Activated CD8-positive, alpha-beta memory T cell treated with anti-CD3 and anti-CD28 coated beads, Interleukin-2, amount 50 U/mL, for 1 hour (primary cell): ENCODE data around the gene MEGF6.

Experiments
- DNase-seq: peaks from one replicate; pipeline ENCODE4 v3.0.0-alpha.2; 2020; ENCODE audit errors: extremely low read depth

Gene MEGF6

DNA sequence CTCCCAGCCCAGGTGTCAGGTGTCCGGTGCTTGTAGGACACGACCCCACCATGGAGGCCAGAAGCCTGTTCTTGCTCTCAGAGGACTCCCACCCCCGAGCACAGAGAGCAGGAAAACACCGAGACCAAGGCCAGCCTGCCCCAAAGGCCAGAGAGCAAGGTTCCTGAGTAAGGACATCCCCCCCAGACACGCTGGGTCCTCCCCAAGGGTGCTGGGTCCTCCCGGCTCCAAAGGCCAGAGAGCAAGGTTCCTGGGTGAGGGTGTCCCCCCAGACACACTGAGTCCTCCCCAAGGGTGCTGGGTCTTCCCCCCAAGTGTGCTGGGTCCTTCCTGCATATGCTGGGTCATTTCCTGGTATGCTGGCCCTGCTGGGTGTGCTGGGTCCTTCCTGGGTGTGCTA is 40.0 kb downstream of the MEGF6 start:
- DNase-seq: no peak

DNA sequence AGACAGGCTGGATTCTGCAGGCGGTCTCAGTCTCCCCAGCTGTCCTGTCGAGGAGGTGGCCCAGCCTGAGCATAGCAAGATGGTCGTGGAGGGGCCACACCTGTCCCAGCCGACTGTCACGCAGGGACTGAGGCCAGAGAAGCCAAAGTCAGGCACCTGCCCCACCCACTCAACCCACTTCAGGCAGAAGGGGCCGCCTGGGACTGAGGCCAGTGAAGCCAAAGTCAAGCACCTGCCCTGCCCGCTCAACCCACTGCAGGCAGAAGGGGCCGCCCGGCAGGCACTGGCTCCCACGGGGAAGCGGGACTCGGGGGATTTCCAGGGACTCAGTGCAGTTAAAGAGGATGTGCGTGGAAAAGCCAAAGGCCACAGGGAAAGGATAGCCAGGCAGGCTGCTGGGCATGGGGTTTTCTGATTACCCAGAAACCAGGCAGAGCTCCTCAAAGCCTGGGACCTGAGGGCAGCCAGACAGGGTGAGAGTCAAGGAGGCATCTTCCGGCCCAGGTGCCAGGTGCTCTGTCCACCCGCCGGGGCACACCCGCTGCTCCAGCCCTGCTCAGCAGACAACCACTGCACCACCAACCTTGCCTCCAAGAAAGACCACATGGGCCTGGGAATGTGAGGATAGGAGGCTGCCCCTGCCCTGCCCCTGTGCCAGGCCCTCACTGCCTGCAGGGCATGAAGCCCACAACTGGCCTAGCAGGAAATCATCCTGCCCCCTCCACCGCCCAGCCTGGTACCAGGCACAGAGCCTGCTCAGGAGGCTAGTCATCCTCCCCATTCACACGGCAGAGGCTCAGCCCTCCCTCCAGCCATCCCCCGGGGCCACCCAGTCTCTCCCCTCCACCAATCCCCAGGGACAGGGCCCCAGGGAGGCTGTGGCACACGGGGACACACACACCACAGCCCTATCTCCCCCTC is 41.0 kb downstream of the MEGF6 start:
- no peak for DNase-seq

DNA sequence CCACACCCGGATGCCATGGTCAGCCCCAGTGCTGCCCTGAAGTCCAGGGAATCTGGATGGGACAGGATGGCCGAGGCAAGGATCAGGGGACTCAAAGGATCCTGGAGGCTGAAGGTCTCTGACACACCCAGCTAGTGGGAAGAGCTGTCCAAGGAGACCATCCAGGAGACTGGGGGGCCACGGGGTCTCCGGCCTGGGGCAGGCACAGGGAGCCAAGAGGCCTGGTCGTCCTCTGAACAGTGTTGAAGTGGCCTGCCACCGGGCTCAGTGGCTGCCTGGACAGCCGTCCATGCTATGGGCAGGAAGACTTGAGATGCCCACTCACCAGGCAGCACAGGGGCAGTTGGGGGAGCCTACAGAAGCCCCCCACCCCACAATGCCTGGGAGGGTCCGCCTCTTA is 41.9 kb downstream of the MEGF6 start:
- DNase-seq: no peak

DNA sequence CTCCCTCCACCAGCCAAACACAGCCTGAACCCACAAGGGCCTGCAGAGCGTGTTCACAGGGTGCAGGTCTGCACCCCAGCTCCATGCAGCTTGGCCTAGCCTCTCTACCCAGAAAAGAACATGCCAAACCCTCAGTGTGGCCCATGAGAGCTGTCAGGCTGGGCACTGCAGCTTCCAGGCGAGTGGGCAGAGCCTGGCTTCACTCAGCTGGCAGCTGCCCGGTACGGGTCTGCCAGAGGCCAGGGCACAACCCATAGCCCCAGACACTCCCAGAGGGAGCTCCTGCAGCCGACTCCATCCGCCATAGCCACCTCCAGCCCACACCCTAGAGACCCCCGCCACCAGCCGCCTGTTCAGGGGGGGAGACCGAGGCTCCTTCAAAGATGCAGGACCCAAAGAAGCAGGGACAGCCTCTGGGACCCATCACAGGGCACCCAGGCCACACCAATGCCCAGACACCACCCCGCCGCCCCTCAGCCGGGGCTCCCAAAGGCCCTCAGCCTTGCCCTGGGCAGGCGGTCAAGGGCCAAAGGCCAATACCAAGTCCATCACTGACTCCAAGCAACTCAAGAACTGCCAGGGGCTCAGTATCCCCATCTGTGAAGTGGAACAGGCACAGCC is 42.4 kb downstream of the MEGF6 start:
- no peak for DNase-seq

DNA sequence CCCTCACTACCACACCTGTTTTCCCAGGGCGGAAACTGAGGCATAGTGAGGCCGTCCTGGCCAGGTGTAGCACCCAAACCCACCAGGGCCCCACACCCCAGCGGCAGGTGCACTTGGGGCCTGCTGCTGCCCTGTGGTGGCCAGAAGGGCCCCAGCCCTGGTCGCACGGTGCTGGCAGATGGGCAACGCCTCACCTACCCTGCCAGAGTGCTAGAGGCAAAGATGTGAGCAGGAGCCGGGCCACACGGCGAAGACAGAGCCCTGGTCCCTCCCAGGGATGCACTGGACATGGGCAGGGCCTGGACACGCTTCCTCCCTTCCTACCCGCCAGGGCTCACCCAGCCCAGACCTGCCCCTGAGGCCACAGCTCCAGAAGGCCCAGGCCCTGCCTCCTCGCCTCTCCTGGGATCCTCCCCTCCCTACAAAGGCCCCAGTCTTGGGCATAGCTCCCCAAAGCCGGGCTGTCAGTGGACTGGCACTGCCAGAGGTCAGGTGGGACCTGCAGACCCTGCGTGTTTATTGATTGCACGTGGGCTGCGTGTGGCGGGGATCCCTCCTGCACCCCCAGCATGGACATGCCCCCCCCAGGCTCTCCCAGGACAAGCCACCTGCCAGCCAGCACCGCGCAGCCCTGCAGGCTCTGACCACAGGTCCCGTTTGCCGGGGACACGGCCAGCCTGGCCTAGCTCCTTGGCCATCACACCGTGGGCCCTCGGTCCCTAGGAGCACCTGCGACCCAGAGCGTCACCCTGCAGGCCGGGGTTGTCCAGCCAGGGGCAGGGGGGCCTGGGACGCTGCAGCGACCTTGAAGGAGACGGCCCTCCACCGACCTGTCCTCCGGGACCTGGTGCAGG is 44.1 kb downstream of the MEGF6 start:
- no peak for DNase-seq

DNA sequence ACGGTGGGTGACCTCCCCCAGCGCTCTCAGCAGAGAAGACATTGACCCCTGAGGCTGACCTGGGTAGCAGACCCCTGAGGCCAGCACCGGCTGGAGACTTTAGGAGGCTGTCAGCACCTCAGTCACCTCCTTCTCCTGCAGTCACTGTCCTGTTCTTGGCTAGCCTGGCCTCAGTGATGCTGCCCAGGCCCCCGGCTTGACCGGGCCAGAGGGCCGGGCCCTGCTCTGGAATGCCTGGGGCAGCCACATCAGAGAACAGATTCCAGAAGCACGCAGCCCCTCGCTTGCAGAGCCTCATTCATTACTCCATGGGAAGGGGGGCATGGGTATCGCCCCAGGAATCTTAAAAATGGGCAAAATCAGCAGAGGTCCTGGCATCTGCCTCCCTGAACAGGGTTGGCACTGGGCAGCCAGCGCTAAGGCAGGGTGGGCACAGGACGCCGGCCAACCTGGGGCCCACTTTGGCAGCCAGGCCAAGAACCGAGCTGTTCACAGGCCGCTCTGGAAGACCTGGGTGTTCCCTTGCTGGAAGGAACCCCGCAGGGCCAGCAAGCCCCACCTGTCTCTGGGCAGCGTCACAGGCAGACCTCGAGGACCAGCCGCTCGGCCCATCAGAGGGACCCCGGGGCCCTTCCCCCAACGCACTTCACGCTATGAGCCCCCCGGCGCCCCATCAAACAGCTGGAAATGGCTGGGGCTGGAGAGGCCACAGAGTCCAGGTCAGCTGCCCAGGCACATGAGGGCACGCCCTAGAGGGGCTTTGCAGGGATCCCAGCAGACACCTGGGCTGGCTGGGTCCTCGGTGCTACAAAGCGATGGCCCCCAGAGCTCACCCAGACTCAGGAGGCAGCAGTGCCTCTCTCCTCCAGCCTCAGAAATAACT is 45.1 kb downstream of the MEGF6 start:
- no peak for DNase-seq

DNA sequence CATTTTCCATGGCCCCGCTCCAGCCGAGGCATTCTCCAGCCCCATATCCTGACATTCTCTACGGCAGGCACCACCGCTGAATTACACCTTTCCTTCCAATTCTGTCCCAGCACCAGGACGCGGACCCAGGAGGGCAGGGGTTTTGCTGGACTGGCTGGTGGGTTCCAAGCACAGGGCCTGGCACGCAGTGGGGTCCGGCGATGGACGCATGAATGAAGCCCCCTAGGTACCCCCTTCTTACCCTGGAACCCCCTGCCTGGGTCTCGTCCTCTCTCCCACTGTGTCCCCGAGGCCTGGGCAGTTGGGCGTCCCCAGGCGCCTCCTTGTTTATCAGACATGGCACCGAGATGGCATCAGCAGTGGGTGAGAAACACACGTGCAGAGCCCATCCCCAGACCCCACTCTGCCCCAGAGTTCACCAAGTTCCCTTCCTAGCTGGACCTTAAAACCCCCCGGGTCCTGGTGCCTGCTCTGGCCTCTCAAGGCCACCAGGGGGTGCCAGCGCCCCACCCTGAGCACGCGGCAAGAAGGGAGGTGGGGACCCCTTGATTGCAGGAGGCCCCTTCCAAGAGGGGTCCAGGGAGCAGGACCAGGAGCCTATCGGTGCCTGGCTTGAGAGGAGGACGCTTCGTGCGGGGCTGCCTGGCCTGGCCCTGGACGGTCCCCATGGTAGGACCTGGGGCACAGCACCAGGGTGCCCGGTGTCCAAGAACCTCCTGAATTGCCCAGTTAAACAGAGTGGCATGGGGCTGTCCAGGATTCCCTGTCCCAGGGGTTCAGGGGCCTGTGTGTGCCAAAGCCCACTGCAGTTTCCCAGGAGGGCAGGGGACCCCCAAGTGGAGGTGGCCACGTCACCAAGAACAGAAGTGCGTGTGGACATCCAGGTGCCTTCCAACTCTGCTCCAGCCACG is 46.1 kb downstream of the MEGF6 start:
- no peak for DNase-seq

DNA sequence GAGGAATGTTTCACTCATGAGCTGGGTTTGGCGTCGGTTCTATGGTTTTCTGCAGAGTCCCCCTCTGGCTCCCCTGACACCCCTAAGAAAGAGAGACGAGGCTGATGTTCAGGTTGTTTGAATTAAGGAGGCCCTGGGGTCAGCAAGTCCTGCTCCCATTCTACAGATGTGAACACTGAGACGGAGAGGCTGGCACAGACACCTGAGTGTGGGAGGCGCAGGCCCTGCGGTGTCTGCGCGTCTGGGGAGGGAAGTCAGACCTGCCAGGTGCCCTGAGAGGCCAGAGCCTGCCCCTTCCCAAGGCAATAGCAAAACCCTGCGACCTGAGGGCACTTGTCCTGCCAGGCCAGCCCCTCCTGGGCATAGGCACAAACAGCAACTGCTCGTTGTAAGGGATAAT is 47.7 kb downstream of the MEGF6 start:
- DNase-seq: no peak

DNA sequence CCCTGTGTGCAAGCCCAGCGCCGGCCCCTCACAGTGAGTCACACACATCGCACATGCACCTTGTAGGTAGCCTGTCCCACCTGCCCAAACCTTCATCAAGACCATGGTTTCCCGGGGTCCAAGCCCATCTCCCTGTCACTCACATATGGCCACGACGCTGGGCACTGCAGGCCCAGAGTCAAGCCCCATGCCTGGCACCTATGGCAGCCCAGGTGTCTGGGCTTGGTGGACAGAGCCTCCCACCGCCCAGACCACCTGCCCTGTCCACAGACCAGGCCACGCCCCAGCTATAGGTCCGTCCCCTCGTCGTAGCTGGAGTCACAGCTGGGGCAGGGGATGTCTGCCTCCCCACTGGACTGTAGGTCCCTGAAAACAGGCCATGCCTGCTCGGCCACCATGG is 48.2 kb downstream of the MEGF6 start:
- no peak for DNase-seq

DNA sequence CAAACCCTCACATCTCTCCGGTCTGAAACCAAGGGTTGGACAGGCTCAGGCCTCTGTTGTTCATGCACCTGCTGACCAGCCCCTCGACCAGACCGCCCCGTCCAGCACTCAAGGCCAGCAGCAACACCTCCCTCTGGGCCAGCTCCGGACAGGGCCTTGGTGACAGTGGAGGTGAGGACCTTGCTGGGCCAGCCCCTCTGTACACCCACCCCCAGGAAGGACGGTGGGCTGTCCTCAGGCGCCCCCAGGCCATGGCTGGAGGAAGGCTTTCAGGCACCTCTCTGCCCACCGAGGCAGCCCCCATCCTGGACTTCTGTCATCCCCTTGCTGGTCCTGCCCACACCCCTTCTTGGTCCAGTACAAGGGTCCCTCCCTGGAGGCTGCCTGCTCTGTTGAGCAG is 48.6 kb downstream of the MEGF6 start:
- DNase-seq: no peak

DNA sequence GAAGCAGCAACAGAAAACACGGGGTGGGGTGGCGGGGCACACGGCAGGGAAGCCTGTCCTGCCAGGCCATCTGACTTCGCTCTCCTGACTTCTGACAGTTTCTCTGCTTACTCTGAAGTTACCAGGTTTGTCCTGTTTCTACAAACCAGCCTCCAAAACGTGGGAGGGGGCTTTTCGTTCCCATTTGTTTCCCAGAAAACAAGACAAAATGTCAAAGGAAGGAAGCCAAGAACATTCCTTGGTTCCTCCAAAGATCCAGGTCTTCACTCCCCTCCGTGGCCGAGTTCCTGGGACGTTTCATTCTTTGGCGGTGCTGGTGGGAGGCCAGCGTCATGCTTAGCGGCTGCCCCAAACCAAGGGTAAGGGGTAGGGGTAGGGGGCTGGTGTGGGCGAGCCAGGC is 49.6 kb downstream of the MEGF6 start:
- no peak for DNase-seq

DNA sequence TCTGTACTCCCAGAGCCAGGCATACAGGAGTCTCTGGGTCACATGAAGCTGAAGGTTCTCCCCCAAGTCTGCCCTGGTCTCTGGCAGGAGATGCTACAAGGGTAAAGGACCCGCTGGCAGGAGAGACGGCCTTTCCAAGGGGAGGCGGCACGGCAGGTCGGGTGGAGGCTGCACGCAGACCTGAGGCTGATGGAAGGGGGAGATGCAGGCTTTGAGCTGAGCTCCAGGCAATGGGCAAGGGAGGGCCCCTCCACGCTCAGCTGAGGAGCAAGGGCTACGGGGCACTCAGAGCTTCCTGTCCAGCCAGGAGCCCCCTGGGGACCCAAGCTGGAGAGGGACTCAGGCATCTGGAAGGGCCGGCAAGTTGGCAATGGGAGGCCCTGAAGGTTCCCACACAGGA is 50.3 kb downstream of the MEGF6 start:
- DNase-seq: no peak

DNA sequence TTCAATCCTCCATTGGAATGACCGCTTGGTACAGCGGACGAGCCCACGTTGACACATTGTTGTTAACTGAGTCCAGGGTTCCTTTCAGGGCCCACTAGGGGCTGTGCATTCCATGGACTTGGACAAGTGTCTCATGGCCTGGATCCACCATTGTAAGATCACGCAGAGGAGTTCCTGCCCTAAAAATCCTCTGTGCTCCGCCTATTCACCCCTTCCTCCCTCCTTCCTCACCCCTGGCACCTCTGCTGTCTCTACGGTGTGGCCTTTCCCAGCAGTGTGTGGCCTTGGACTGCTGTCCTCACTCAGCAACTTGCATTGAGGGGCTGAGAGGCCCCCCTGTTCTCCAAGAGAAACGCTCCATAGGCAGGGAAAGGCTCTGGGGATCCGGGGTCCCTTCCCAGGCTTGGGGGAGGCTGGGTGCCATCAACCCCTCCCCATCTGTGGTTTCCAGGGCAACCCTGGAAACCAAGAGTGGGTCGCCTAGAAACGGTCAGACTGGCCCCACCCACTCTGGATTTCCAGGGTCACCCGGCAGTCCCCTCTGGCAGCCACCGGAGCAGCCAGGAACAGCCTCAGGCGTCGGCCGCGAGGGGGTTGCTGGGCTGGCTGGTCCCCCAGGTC is 50.9 kb downstream of the MEGF6 start:
- no peak for DNase-seq

DNA sequence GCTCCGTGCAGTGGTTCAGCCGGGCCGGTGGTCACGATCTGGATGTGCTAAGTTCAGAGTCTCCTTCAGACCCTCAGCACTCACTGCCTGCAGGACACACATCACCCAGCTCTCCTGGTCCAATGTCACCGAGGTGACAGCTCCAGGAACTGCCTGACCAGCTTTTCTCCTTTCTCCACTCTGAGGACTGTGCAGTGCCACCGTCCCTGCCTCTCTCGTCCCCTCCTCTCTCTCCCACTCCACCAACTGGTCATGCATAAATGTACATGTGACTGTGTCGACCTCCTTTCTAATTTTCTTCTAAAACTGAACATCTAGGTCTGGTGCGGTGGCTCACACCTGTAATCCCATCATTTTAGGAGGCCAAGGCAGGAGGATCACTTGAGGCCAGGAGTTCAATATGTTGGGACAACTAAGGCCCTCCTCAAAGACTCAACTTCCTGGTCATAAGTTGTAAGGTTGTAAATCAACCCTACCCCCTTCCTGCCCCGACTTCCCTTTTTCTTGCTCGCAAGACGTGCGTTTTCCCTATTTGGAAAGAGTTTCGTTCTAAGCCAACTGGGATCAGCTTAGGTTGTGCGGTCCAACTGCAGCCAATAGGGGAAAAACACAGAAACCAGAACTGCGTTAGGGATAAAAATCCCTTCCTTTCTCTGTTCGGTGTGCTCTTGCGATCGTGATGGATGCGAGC is 53.1 kb downstream of the MEGF6 start:
- no peak for DNase-seq

DNA sequence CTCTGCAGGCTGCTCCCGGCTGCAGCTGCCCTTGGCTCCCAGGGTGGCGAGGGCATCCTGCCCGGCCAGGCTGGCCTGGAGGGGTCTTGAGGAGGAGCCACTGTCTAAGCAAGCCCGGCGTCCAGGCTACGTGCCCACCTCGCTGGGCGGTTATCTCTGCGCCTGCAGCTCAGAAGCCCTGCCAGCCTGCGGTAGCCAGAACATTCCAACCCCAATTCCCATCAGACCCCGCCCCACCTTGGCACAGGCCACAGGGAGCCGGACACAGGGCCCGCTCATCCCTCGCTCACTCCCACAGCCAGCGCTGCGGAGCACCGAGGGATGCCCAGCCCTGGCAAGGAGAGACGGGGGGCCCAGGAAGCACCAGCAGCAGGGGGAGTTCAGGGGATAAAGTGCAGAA is 53.9 kb downstream of the MEGF6 start:
- DNase-seq: no peak

DNA sequence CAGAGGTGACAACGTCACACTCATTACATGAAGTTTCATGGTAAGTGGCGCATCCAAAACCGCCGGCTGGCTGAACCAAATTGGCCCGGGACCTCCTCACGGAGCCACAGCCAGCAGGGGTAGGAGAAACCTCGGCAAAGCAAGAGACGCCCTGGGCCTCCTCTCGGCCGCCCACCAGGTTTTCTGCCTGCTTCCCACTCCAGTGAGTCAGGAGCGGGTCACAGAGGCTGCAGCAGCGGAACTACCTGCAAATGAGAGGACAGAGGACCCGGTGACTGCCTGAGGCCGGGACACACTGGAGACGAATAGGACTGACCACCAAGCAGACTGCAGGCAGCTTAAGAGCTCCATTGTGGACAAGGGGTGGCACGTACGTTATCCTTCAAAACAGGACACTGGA is 55.0 kb downstream of the MEGF6 start:
- DNase-seq: no peak

DNA sequence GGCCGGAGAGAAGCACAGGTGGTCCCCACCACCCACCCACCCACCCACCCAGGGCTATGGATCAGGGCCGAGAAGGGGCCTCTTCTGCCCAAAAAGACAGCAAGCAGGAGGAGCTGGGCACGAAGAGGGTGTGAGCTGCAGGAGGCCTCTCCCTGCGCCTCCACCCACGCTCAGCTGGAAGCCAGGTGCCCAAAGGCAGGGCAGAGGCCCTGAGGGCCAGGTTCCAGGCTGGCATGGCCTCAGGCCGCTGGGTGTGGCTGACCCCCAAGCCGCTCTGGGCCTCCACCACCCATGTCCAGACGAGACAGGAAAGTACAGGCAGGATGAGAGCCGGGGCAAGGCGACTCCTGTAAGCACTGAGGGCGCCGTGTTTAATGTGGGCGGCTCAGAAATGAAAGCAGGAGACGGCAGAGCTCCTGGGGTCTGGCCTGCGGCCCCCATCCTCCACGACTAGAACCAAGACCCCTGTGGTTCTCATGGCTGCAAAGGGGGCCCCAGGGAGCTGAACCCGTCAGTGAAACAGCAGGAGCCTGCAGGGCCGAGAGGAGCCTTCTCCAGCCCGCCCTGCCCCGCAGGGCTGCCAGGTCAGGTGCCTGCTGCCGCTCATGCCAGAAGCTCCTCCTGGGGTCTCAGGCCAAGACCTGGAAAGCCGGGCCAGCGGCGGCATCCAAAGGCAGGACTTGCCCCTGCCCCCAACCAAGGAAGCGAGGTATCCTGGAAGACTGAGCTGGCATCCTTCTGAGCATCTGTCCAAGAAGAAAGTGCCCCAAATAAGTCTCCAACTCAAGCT is 56.0 kb downstream of the MEGF6 start:
- no peak for DNase-seq

DNA sequence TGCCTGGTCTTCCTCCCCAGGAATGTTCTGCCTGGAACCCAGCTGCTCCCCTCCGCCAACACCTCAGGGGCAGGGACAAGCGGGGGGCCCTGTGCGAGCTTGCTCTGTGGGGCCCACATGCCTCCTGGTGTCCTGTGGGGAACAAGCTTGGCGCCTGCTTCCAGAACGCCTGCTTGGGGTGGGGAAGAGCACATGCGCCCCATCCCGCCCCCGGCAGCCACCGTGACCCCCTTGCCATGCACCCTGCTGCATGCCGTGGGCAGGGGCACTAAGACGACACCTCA is 57.4 kb downstream of the MEGF6 start:
- DNase-seq: no peak
